AG20443 (cell line): ENCODE results near the gene FBXL17.

Experiments used
- DNase-seq: peaks from one replicate; pipeline ENCODE4 v3.0.0; 2012; ENCODE audit warnings: low spot score, mixed read lengths

Gene FBXL17

DNA sequence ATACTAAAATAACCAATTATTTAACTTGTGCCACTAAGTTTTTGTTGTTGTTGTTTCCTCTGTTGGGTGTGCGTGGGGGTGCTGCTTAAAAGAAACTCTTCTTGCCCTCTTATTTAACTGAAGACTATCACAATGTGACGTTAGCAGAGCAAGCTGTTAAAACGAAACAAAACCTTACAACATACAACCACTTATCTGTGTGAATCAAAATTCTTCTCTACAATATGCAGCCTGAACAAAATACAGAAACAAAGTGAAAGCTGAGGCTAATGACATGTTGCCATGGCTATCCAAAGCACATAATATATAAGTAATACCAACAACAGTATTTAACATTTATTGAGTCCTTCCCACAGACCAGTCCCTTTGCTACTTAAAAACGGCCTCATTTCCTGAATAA lies 291.0 kb downstream of the FBXL17 start:
- no peak for DNase-seq

DNA sequence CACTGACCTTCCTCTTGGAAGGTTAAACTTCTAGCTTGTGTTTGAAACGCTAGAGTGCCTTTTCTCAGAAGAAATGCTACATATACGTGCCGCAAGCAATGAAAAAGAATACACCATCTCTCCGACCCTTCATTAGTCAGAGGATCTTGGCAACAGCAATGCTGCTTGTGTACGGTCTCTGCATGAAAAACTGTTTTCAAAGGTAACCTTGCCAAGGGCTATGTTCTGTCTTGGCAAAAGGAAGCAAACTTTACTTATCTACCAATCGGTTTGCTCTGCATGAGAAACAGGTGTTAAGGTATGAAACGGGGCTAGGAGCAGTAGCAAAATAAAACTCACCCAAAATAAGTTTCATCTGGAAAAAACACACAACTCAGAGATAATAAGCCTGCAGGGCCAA lies 297.8 kb downstream of the FBXL17 start:
- no peak for DNase-seq

DNA sequence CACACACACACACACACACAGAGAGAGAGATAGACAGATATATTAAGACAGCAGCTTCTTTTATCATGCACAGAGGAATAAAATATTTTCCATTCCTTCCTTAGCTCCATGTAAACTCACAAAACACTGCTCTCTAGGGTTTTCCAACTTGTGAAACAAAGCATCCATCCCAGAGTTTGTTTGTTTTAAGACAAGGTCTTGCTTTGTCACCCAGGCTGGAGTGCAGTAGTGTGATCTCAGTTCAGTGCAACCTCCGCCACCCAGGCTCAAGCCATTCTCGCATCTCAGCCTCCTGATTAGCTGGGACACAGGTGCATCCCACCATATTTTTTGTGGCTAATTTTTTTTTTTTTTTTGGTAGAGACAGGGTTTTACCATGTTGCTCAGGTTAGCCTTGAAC lies 298.7 kb downstream of the FBXL17 start:
- no peak for DNase-seq

DNA sequence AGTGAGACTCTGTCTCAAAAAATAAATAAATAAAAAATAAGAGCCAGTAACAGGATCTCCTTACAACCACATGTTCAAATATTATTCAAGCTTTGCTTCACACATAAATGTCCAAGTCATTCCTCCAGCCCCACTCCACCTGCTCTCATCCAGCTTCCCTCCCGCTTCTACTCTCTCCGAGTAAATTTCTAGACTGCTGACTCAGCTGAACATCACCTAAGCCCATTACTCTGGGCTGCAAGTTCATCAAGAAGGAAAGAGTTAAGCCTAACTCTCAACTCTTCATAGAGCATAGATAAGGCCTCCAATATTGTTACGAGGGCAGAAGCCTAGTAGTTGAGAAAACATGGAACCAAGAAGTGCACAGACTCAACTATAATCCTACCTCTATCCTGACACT lies 300.2 kb downstream of the FBXL17 start:
- no peak for DNase-seq

DNA sequence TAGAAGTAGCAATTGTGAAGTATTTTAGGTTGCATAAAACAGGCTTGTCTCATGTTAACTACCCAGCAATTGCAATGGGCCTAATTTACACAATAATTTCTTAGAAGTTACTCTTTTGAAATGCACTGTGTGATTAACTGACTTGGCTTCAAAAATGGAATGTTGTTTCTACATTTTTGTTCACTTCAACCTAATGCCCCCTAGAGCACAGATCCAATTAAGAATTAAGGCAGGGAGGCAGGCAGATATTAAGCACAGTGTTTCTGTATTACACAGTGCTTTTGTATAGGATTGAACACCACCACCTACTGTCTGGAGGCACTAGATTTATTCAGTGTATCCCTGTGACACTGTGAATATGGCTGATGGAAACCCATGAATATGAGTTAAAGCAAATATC lies 302.1 kb downstream of the FBXL17 start:
- peak; percentile 30 for DNase-seq

DNA sequence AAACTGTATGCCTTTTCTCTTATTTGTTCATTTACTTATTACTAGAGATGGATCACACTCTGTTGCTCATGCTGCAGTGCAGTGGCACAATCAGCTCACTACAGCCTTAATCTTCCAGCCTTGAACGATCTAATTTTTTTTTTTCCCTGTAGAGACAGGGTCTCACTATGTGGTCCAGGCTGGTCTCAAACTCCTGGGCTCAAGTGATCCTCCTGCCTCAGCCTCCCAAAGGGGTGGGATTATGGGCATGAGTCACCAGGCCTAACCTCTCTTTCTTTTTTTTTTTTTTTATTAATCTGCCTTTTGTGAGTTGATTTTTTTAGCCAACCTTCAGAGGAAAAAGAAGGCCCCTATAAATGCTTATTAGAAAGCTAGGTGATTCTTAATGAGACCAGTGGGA lies 303.0 kb downstream of the FBXL17 start:
- DNase-seq = no peak

DNA sequence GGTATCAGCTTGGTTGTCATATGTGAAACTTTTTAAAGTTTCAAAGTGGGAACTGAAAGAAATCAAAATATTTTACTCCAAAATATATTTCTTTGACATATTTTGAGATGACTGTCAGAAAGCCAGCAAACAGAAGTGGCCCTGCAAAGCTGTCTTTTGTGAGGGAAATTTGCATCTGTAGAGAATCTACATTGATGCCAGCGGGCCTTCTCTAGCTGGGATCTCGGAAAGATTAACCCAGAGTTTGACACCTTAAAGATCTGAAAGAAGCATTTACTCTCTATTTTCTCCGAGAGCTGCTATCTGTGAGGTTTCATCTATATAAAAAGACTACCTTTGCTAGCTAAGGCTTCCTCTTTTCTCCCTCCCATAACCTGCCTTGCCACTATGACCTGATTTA lies 303.6 kb downstream of the FBXL17 start:
- DNase-seq = no peak

DNA sequence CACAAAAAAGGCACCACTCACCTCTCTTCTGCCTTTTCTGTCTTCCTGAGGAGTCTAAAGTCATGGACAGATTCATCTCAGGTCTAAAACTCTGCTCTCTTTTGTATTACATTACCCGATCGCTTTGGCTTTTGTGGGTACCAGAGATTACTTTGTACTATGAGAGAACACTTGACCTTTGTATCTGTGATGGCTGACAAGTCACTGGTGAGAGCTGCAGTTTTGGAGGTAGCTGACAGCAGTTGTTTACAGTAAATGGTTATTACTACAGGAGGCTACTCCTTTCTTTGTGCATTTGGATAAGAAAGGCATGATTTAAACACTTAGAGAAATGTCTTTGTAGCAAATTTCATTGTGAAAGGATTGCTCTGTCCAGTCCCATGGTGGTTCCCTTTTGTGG lies 307.3 kb downstream of the FBXL17 start:
- no peak for DNase-seq

DNA sequence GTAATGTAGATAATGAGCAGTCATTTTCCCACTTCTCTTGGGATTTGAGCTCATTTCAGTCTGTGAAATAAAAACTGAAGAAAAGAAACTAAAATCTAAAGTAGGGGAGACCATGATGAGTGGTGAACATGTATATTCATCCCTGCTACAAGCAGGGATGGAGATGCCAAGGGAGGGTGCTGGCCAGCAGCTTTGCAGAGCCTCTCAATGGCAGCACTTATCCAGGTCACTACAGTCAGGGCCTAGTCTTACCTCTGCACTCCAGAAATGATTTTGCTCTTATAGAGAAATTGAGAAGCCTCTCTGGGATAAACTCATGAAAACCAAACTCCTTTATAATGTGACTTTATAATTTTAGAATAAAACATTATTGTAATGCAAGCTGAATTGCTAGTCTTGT lies 317.6 kb downstream of the FBXL17 start:
- no peak for DNase-seq

DNA sequence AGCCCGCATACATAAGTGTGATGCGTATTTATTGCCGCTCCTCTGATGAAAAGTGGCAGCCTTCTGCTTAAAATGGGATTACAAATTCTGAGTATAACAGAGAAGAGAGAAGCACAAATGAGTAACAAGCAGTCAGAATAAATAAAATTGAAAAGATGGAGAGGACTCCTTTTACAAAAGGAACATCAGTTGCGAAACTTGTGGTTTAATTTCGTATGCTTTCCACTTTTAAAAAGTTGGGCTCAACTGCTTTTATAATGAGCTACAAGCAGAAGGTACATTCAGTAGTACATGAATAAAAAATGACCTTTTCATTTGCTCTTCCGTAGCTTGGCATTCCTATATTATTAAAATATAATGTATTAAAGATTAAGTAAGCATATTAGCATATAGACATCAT lies 320.0 kb downstream of the FBXL17 start:
- DNase-seq = peak; percentile 13

DNA sequence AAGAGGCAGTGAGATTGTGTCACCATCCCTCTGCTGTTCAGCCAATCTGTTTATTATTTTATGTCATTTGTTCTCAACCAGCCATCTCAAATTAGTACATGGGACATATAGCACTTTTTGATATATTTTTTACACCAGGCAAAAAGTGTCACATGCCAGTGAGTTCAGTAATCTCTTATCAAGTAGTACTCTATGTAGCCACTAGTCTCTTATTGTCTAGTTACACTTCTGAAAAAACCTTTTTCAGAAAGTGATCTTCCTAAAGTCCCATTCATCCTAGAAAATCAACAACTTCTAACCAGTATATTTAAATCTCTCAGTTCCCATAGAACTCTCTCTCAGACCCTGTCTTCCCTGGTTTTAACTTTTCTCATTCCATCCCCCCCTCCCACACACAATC lies 321.6 kb downstream of the FBXL17 start:
- no peak for DNase-seq

DNA sequence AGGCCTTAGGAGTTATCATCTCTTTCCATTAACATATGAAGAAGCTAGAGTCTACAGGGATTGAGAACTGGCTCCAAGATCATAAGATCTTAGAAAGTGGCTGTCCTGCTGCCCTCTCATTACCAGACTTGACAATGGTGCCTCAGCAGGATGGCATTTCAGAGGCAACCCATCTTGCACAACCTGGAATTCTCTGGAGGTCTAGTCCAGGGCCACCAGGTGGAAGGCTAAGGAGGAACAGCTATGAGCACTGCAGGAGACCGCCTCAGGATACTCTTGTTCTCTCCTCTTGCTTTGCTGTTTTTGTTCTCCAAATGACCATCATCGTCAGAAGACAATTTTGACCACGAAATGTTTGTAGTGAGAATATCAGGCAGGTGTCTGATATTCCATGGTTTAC lies 322.6 kb downstream of the FBXL17 start:
- DNase-seq = no peak

DNA sequence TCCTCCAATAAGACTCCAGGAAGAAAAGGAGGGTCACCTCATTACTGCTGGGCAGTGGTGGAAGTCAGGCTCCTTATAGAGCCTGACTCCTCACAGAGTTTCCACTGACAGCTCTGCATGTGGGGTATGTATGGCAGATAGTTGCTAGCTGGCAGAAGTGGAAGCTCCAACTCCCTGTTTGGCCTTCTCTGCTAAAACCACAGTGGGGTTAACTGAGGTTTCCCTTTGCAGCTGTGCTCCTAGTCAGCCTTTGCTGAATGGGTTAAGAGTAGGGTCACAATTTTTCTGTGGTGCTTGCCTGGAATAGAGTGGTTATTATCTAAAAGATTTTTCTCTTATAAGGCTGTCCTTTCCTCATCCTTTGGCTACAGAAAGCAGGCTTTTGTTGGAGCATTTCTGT lies 327.5 kb downstream of the FBXL17 start:
- no peak for DNase-seq

DNA sequence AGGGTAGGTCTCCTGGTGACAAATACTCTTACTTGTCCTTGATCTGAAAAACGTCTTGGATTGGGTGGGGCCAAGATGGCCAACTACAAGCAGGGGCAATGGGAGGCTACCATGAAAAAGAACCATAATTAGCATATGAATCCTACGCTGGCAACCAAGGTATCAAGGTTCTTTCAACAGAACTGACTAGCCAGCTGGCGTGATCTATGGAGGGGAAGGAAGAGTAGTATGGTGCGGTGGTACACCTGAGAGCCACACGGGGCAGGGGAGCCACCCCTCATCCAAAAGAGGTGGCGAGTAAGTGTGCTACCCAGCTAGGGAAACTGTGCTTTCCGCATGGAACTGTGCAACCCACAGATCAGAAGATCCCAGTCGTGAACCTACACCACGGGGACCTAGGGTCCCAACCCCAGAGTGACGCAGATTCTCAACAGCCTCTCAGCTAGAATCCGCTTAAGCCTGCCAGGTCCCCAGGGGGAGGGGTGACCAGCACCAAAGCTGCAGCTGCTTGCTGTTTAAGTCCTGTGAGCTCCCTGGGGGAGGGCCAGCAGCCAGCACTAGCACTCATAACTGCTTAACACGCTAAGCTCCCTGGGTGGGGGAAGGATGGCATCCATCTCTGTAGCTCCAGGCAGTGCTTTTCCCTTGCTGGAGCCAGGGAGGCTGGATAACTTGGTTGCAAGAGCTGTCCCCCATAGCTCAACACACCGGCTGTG lies 334.8 kb downstream of the FBXL17 start:
- DNase-seq = no peak

DNA sequence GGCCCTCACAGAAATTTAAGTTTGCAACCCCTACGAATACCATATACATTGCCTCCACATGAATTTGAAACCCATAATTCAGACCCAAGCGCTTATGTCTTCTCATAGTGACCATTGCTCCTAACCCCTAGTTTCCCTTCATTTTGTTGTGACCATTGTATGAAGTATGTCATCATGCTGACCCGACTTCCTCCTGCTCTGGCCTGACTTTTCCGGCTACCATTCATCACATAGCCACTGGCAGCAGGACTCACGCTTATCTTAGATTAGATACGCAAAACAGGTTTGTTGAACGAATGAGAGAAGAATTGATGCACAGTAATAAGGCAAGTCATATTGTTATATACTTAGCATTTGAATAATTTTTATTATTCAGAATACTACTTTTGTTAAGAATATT lies 345.4 kb downstream of the FBXL17 start:
- no peak for DNase-seq

DNA sequence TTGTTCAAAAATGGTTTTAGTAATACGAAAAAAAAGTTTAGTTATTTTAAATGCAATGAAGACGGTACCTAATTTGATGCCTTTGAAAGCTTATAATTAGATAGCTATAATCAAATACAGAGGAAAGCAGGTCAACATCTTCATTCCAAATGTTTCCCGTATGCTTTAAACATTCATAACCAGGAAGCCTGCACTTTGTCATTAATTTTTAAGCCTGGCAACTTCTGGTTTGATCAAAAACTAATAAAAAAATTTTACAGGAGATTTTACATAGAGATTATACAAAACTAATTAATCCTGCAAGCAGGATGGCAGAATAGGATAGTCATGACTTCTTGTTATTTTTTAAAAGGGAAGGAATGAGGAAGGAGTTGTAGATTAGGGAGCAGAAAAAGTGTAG lies 353.0 kb downstream of the FBXL17 start:
- DNase-seq = no peak

DNA sequence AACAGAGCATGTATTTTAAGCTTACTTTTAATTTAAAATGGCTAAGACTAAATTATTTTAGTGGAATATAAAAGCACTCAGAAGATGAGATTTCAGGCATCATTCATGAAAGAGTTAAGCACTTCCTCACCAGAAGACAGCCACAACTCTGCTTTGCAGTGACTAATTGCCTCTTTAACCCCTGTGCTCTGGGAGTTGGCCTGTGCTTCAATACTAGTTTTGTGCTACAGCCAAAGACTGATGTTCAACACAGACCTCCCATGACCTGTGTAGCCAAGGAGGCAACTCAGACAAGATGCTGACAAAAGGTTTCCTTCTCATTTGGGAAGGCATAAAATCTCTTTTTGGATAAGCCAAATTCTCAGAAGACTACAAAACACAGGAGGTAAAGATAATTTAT lies 353.5 kb downstream of the FBXL17 start:
- DNase-seq = peak; percentile 31

DNA sequence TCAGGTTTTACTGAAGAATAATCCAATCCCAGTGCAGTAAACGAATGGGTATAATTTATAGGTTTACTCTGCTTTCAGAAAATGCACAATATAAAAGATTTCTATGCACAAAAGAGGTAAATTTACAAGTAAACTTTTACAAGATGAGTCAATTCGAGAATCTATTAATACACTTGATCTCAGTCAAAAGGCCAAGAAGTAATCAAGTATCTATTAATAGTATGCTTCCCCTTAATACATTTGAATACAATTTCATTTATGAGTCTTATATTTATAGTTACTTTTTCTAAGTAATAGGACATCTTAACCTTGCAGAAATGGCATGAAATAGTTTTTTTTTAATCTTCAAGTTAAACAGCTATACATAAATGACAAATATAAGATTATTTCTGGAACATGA lies 355.9 kb downstream of the FBXL17 start:
- DNase-seq = no peak

DNA sequence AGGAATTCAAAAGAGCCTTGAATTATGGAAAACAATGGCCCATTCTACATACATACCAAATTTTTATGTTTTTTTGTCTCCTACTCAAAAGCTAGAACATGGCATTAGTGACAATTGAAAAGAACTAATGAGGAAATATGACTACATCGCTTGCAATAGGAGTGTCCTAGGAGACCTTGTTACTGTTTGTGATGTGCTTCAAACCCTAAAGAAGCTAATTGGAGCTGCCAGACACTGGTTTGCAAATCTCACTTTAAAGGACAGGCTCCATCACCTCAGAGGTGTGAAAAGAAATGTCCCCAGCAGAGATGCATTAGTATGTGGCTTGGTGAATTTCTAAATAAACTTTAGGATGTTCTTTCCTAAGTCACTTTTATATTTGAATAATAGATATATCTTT lies 356.9 kb downstream of the FBXL17 start:
- no peak for DNase-seq

DNA sequence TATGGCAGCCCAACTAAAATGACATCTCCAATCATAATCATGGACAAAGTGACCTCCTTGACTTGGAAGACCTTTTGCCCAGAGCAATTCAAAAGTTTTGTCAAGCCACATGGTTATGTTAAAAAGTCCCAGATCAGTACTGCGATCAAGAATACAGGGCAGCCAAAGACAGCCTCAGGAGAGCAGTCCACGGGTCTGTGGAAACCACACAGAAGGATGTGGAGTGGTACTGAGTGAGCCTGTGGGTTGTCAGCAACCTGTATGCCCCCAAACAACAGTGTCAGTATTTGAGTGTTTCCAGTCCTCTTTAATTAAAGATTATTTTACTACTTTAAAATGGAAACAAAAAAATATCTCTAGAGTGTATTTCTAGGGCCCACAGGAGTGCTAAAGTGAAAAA lies 365.8 kb downstream of the FBXL17 start:
- DNase-seq = no peak

DNA sequence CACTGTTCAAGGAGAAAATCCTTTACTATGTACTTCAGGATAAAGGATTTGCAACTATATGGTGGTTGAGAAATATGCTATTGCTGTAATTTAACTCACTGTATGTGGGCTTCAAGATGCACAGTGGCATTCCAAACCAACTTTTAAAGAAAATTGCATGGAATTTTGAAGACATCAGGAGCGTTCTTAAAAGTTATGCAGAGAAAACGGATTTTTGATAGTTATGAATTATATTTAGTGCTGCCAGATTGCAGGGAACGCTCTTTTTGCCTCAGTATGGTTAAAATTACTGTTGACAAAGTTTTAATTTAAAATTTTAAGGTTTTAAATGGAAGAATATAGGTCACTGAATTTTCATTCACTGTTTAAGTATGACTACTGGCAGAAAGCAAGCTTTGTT lies 375.1 kb downstream of the FBXL17 start:
- no peak for DNase-seq

DNA sequence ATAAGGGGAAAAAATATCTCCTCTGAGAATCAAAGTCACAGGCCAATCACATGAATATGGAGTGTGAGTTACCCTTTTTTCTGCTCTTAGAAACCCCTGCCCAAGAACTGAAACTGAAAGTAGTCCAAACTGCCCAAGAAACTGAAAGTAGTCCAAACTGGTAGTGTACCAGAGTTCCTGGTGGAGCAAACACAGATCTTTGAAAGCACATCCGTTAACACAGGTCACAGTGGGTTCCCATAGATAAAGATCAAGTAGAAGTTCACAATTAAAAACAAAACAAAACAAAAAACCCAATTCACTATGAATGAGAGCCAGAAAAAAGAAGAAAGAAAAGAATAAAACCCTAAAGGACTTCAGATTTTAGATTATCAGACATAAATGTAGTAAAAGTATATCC lies 378.7 kb downstream of the FBXL17 start:
- peak; percentile 58 for DNase-seq

DNA sequence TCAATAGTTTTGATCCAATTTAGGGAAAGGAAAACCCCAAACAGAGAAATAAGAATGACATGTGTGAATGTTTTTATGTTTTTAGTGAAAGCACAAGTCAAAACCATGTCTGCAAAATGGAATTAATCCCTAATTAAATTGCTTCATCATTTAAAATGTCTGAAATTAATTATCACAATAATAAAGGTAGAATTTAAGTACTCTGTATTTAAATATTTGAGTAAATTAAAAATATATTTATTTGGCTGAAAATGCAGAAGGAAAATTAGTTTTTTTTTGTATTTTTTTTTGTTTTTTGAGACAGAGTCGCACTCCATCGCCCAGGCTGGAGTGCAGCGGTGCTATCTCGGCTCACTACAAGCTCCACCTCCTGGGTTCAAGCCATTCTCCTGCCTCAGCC lies 380.7 kb downstream of the FBXL17 start:
- no peak for DNase-seq

DNA sequence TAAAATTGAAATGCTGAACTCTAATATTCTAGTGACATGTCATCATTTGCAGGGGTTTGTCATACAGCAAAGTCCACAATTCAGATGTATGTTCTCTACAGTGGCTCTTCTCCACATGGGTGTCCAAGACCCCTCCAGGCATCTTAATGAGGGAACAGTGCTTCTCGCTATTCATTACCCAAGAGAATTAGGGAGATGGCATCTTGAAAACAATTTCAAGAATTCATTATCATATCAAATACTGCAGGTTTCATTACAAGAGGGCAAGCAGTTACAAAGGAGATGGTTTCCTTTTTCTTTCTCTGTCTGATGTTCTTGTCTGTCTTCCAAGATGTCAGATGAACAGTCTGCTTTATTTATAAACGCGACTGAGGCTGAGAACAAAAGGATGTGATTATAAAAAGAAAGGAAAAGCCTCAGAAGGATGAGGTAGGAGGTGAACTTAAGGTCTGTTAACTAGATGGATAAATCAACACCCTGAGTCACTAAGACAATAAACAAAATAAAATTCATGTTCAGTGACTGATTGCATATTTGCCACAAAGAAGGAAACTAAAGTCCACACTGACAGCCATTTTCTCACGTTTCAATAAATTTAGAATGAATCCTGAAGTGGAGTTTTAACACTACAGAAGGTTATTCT lies 384.4 kb downstream of the FBXL17 start:
- DNase-seq = peak; percentile 9
